ENCODE data around the gene GSTT4. TPM values are rescaled to one million over a fixed set of nuclear protein-coding genes. Genes with fewer than 3 reads are reported as not detected.
"Not testable (repeated sequence)": the region's sequence is repeated elsewhere in the genome, so short reads cannot be mapped to it uniquely, and the experiment has no call there.

Gene GSTT4
- total RNA-seq, 4 donors from 2014 or later = not detected

- intact Hi-C loops (cut with DNase I; ENCODE audit: low total_unique reads) (loop anchor here (5.0 kb wide), 1 partner anchor 55 kb away; no protein-coding TSS in a partner anchor), in situ Hi-C loops (cut with MboI; ENCODE audit: low sequenced_read_pairs in 4 of 4) (no loop called here)
Observed at GRCh38 chr22:24002272-24002671, 3.0 kb downstream of the GSTT4 start.

DNA sequence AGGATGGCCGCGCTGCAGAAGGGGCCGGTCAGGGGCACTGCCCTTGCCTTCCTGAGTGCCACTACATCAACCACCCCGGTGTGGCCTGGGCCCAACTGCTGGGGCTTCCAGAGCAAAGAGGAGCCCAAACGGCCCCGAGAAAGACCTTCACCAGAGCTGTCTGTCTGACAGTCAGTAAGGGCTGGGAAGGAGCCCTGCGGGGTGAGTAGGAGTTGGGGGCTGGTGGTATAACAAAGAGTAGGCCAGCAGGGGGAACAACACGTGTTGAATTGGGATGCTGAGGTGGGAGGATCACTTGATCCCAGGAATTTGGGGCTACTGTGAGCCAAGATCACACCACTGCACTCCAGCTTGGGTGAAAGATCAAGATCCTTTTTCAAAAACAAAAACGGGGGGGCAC, 3.9 kb downstream of the GSTT4 start:
- Histone ChIP-seq H3K4me3 (no peak overlapping the region), H3K27me3 (no peaks in the 10 kb centered on the region), H3K9me3 (no peaks in the 10 kb centered on the region), H3K36me3 (no peaks in the 10 kb centered on the region), H3K27ac (no peak overlapping the region), H3K4me1 (peaks cover 0 to 4% of the 10 kb centered on the region in 2 donors)
- ATAC-seq = no peak
- no peak for DNase-seq
- intact Hi-C loops (cut with DNase I; ENCODE audit: low total_unique reads) = loop anchor here (5.0 kb wide), 1 partner anchor 54 kb away; no protein-coding TSS in a partner anchor
- in situ Hi-C loops (cut with MboI; ENCODE audit: low sequenced_read_pairs in 4 of 4) = no loop called here
- no peak for TF ChIP-seq POLR2A (IDR thresholded peaks at IDR 0.05)
- TF ChIP-seq, protein P1, sequence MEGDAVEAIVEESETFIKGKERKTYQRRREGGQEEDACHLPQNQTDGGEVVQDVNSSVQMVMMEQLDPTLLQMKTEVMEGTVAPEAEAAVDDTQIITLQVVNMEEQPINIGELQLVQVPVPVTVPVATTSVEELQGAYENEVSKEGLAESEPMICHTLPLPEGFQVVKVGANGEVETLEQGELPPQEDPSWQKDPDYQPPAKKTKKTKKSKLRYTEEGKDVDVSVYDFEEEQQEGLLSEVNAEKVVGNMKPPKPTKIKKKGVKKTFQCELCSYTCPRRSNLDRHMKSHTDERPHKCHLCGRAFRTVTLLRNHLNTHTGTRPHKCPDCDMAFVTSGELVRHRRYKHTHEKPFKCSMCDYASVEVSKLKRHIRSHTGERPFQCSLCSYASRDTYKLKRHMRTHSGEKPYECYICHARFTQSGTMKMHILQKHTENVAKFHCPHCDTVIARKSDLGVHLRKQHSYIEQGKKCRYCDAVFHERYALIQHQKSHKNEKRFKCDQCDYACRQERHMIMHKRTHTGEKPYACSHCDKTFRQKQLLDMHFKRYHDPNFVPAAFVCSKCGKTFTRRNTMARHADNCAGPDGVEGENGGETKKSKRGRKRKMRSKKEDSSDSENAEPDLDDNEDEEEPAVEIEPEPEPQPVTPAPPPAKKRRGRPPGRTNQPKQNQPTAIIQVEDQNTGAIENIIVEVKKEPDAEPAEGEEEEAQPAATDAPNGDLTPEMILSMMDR (IDR thresholded peaks at IDR 0.05 in 4 of 5, conservative IDR thresholded peaks at IDR 0.05 in 1 of 5) = no peak

More at GRCh38 chr22:24002272-24002671, 3.0 kb downstream of the GSTT4 start:
- H3K9me3 ChIP-seq = no peaks in the 10 kb centered on the region
- H3K27me3 ChIP-seq = no peaks in the 10 kb centered on the region
- DNase-seq = no peak
- no peak for ATAC-seq
- H3K4me3 ChIP-seq = no peak overlapping the region
- H3K36me3 ChIP-seq = no peaks in the 10 kb centered on the region
- H3K27ac ChIP-seq = no peak overlapping the region
- H3K4me1 ChIP-seq = peaks cover 0 to 4% of the 10 kb centered on the region in 2 donors
- no peak for TF ChIP-seq POLR2A (IDR thresholded peaks at IDR 0.05)
- TF ChIP-seq, protein P1 (IDR thresholded peaks at IDR 0.05 in 4 of 5, conservative IDR thresholded peaks at IDR 0.05 in 1 of 5) = no peak

DNA sequence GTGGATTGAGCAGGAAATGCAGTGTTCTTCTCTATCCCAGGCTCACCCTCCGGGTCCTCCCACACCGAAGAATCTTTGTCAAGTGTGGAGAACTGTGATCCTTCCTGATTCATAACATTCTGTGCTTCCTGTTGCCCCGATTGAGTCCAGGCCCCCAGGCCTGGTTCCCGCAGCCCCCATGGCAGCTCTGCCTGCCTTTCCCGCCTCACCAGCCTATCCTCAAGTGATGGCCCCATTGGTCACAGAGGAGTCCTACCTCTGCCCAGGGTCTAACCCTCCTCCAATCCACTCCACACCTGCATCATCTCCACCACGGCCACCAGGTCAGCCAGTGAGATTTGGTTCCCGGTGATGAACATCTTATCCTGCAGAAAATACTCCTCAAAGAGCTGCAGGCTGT, 5.5 kb downstream of the GSTT4 start:
- DNase-seq; ATAC-seq; H3K4me3 ChIP-seq; in situ Hi-C loops (cut with MboI; ENCODE audit: low sequenced_read_pairs in 4 of 4); H3K4me1 ChIP-seq; H3K27me3 ChIP-seq; H3K9me3 ChIP-seq; H3K27ac ChIP-seq; H3K36me3 ChIP-seq: not testable (repeated sequence)
- intact Hi-C loops (cut with DNase I; ENCODE audit: low total_unique reads) = loop anchor here (5.0 kb wide), 1 partner anchor 52 kb away; no protein-coding TSS in a partner anchor

DNA sequence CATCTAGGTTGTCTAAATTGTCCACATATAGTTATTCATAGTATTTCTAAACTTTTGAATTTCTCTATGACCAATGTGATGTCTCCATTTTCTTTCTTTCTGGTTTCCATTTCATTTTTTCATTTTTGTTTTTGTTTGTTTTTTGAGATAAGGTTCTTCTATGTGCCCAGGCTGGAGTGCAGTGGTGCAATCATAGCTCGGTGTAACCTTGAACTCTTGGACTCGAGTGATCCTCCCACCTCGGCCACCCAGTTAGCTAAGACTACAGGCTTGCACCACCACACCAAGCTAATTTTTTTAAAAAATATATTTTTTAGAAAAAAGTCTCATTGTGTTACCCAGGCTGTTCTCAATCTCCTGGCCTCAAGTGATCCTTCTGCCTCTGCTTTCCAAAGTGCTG, 8.2 kb downstream of the GSTT4 start:
- TF ChIP-seq, protein P1 (IDR thresholded peaks at IDR 0.05 in 4 of 5, conservative IDR thresholded peaks at IDR 0.05 in 1 of 5) = no peak
- TF ChIP-seq POLR2A (IDR thresholded peaks at IDR 0.05) = no peak
- Histone ChIP-seq H3K27ac (no peak overlapping the region), H3K4me1 (no peaks in the 10 kb centered on the region), H3K4me3 (no peak overlapping the region), H3K27me3 (no peaks in the 10 kb centered on the region), H3K36me3 (no peaks in the 10 kb centered on the region), H3K9me3 (no peaks in the 10 kb centered on the region)
- in situ Hi-C loops (cut with MboI; ENCODE audit: low sequenced_read_pairs in 4 of 4) = no loop called here
- ATAC-seq (no peak), DNase-seq (no peak)
- intact Hi-C loops (cut with DNase I; ENCODE audit: low total_unique reads) = no loop called here

GRCh38 chr22:23993581-23994177, 11.6 kb downstream of the GSTT4 start:
- H3K4me1 ChIP-seq; H3K9me3 ChIP-seq; H3K4me3 ChIP-seq; intact Hi-C loops (cut with DNase I; ENCODE audit: low total_unique reads); H3K27ac ChIP-seq; DNase-seq; ATAC-seq; in situ Hi-C loops (cut with MboI; ENCODE audit: low sequenced_read_pairs in 4 of 4); H3K36me3 ChIP-seq; H3K27me3 ChIP-seq: not testable (repeated sequence)

GRCh38 chr22:23993080-23993479, 12.2 kb downstream of the GSTT4 start:
- in situ Hi-C loops (cut with MboI; ENCODE audit: low sequenced_read_pairs in 4 of 4); intact Hi-C loops (cut with DNase I; ENCODE audit: low total_unique reads); H3K4me3 ChIP-seq; ATAC-seq; DNase-seq; H3K27me3 ChIP-seq; H3K9me3 ChIP-seq; H3K4me1 ChIP-seq; H3K27ac ChIP-seq; H3K36me3 ChIP-seq: not testable (repeated sequence)

DNA sequence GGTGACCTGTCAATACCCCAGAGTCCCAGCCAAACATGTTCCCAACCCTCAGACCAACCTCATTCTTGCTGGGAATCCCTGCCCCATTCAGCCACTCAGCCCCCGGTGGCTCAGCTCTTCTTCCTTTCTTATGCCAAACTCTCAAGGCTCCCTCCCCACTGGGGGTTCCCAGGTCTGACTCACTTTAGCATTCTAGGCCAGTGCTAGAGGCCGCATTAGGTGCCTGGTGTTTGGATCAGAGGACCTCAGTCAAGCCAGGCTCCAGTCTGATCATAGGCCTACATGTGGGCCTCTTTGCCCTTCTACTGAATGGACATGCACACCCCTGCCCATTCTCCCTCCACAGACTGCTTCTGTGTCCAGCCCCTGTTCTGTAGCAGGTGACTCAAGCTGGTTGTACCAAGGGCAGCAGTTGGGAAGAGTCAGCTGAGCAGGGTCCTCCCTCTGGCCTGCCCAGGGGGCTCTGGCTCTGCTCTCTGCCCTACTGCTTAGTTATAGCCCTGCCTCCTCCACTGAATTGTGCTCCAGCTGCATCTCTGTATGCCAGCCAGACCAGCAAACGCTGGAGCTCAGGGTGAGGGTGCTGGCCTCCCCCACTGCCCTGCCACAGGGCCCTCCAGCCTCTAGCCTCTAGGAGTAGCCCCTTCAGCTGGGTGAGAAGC, 15.5 kb downstream of the GSTT4 start:
- H3K27me3 ChIP-seq; DNase-seq; H3K36me3 ChIP-seq; intact Hi-C loops (cut with DNase I; ENCODE audit: low total_unique reads); in situ Hi-C loops (cut with MboI; ENCODE audit: low sequenced_read_pairs in 4 of 4); ATAC-seq; H3K27ac ChIP-seq; H3K4me1 ChIP-seq; H3K4me3 ChIP-seq; H3K9me3 ChIP-seq: not testable (repeated sequence)

GRCh38 chr22:23986538-23987178, 18.6 kb downstream of the GSTT4 start:
- H3K36me3 ChIP-seq; ATAC-seq; H3K9me3 ChIP-seq; DNase-seq; H3K27ac ChIP-seq; intact Hi-C loops (cut with DNase I; ENCODE audit: low total_unique reads); in situ Hi-C loops (cut with MboI; ENCODE audit: low sequenced_read_pairs in 4 of 4); H3K4me3 ChIP-seq; H3K4me1 ChIP-seq; H3K27me3 ChIP-seq: not testable (repeated sequence)

All from gastrocnemius medialis (tissue), 4 donors.